Right renal cortex interstitium (tissue), 3 donors: ENCODE data around the gene FAM219A. TPM values are rescaled to one million over a fixed set of nuclear protein-coding genes. Genes with fewer than 3 reads are reported as not detected.
"Not testable (repeated sequence)": the region's sequence is repeated elsewhere in the genome, so short reads cannot be mapped to it uniquely, and the experiment has no call there.

Experiments used
- DNase-seq, 3 donors: peaks; one replicate each; pipeline ENCODE4 v3.0.0-alpha.2; 2013; ENCODE audit warnings: low read depth in 3 of 3, low spot score in 2 of 3
- polyA plus RNA-seq, 3 donors: library from polyadenylated mRNA; unstranded; fragments of 120-200 nt; gene quantifications; one replicate each; pipeline ENCODE4 v1.2.1, GENCODE V29; 2013; ENCODE audit not compliant: insufficient read length in 3 of 3

Gene FAM219A
- polyA plus RNA-seq, 3 donors: 12.1 to 12.7 (median 12.2) TPM

- DNase-seq: peak in 1 of 3 donors; percentile 53
These were observed 78.9 kb downstream of the FAM219A start for GRCh38 chr9:34379334-34380033.

GRCh38 chr9:34378376-34379060 is 79.9 kb downstream of the FAM219A start:
- no peak for DNase-seq

GRCh38 chr9:34377404-34377746 is 81.0 kb downstream of the FAM219A start:
- DNase-seq: no peak

GRCh38 chr9:34376596-34377403 is 81.6 kb downstream of the FAM219A start, which contains the start of gene MYORG:
TSS of gene MYORG (minus strand) at chr9:34376898. CDS start at chr9:34372943, 3,955 bp downstream.
- peak in 1 of 3 donors; percentile 62 for DNase-seq

- DNase-seq: no peak
These were observed 82.3 kb downstream of the FAM219A start for GRCh38 chr9:34375901-34376595.

GRCh38 chr9:34374905-34375552 is 83.3 kb downstream of the FAM219A start:
- DNase-seq: no peak

GRCh38 chr9:34374339-34374738 is 84.0 kb downstream of the FAM219A start:
- DNase-seq: no peak

- no peak for DNase-seq
These were observed 84.6 kb downstream of the FAM219A start for GRCh38 chr9:34373749-34374148.

- no peak for DNase-seq
These were observed 85.8 kb downstream of the FAM219A start for GRCh38 chr9:34372467-34373011.

- DNase-seq: no peak
These were observed 86.4 kb downstream of the FAM219A start for GRCh38 chr9:34371886-34372466.

- DNase-seq: no peak
These were observed 87.1 kb downstream of the FAM219A start for GRCh38 chr9:34370970-34371880.

- no peak for DNase-seq
These were observed 87.9 kb downstream of the FAM219A start for GRCh38 chr9:34370335-34370969.

GRCh38 chr9:34369636-34370035 is 88.7 kb downstream of the FAM219A start:
- DNase-seq: no peak

- not testable (repeated sequence) for DNase-seq
These were observed 89.6 kb downstream of the FAM219A start for GRCh38 chr9:34368796-34369195.

- not testable (repeated sequence) for DNase-seq
These were observed 90.5 kb downstream of the FAM219A start for GRCh38 chr9:34367751-34368410.

GRCh38 chr9:34366365-34366764 is 92.0 kb downstream of the FAM219A start:
- no peak for DNase-seq

GRCh38 chr9:34365282-34365681 is 93.1 kb downstream of the FAM219A start:
- no peak for DNase-seq
